ENCODE data around the gene HBA1. TPM values are rescaled to one million over a fixed set of nuclear protein-coding genes. Genes with fewer than 3 reads are reported as not detected.
"Not testable (repeated sequence)": the region's sequence is repeated elsewhere in the genome, so short reads cannot be mapped to it uniquely, and the experiment has no call there.

The HBA1 gene
- total RNA-seq, 1 experiment from 2014 or later = not detected

DNA sequence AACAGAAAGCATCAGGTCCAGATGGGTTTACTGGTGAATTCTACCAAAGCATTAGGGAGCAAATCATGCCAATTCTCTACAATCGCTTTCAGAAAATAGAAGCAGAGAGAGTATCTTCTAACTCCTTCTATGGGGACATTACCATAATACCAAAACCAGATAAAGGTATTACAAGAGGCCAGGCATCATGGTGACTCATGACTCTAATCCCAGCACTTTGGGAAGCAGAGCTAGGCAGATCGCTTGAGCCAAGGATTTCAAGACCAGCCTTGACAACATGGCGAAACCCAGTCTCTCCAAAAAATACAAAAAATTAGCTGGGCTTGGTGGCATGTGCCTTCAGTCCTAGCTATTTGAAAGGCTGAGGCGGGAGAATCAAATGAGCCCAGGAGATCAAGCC is 26.8 kb downstream of the HBA1 start:
- DNase-seq (ENCODE audit: low read depth) = no peak

DNA sequence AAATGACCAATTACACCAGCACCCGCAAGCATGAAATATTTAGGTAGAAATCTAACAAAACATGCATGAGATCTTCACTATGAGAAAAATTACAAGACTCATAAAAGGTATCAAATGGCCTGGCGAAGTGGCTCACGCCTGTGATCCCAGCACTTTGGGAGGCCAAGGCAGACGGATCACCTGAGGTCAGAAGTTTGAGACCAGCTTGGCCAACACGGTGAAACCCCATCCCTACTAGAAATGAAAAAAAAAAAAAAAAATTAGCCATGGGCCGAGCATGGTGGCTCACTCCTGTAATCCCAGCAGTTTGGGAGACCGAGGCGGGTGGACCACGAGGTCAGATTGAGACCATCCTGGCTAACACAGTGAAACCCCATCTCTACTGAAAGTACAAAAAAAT is 27.6 kb downstream of the HBA1 start:
- not testable (repeated sequence) for DNase-seq (ENCODE audit: low read depth)

DNA sequence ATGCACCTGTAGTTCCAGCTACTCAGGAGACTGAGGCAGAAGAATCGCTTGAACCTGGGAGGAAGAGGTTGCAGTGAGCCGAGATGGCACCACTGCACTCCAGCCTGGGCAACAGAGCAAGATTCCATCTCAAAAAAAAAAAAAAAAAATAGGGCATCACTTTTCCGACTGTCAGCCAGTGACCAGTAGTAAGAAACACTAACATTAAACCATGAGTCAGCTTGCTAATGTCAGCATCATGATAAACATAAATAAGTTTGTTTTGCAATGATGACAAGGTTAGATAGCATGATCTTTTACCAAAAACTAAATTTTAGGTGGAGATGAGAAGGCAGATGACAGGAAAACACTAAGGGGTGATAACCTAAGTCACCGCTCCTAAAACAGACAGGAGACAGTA is 32.9 kb downstream of the HBA1 start:
- not testable (repeated sequence) for DNase-seq (ENCODE audit: low read depth)

DNA sequence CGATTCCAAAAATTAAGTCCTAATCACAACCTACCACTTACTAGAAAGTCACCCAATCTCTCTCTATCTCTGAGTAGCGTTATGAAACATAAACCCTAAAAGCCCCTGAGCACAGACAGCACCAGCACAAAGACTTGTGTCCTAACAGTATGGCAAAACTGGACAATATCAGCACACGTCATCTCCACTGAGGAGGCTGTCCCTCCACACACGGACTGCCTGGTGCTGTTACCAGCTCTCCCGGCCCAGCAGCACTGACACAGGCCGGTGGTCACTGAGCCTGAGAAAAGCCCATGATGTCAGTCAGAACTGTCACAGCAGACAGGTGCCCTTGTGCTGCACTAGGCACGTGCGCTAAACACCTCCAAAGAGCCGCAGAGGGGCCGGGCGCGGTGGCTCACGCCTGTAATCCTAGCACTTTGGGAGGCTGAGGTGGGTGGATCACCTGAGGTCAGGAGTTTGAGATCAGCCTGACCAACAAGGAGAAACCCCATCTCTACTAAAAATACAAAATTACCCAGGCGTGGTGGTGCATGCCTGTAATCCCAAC is 35.2 kb downstream of the HBA1 start:
- DNase-seq (ENCODE audit: low read depth) = not testable (repeated sequence)

DNA sequence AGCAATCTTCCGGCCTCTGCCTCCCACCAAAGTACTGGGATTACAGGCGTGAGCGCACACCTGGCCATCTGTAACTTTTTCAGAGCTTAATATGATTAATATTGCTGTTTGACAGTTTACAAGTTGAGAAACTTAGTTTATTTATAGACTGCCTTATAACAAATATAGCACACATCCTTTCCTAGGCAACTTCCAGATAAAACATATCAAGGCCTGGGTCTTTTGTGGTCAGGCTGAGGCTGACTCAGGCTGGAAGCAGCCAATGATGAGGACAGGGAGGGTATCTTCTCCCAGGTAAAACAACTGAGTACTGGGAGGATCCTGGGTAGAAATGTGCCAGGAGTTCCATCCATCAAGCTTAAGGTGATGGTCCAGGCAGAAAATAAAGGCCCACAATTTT is 36.5 kb downstream of the HBA1 start:
- DNase-seq (ENCODE audit: low read depth) = no peak

DNA sequence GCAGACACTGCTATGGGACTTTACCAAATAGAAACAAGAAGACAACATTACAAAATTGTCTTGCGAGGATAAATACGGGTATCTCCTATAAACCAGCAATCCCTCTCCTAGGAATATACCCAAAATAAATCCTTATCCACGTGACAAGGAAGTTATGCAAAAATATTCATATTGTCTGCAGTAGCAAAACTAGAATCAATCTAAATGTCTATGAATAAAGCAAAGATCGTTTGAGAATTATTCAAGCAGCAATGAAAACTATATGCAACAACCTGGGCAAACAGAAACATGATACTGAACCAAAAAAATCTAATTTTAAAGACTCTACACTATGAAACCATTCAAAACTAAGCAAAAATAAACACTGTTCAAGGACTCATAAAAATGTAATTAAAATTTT is 43.5 kb downstream of the HBA1 start:
- no peak for DNase-seq (ENCODE audit: low read depth)

Other genes with a start within 250 kb of the HBA1 start
- 3.2 and 10.8 TPM in 2 replicates for gene POLR3K, start 123.1 kb upstream of the HBA1 start, total RNA-seq (2014; rRNA removed; shearing (Covaris generic))
- gene SNRNP25, start 122.9 kb upstream of the HBA1 start, total RNA-seq (2014; rRNA removed; shearing (Covaris generic)) = 24.3 and 30.8 TPM in 2 replicates
- 4.7 and 9.3 TPM in 2 replicates for gene RHBDF1, start 104.0 kb upstream of the HBA1 start, total RNA-seq (2014; rRNA removed; shearing (Covaris generic))
- 55.8 and 72.2 TPM in 2 replicates for gene MPG, start 98.5 kb upstream of the HBA1 start, total RNA-seq (2014; rRNA removed; shearing (Covaris generic))
- gene NPRL3, start 38.0 kb upstream of the HBA1 start, total RNA-seq (2014; rRNA removed; shearing (Covaris generic)) = 2.6 and 3.3 TPM in 2 replicates
- gene HBZ, start 24.0 kb upstream of the HBA1 start, total RNA-seq (2014; rRNA removed; shearing (Covaris generic)) = not detected in 2 replicates
- gene HBM, start 10.7 kb upstream of the HBA1 start, total RNA-seq (2014; rRNA removed; shearing (Covaris generic)) = not detected in 2 replicates
- gene HBA2, start 3.8 kb upstream of the HBA1 start, total RNA-seq (2014; rRNA removed; shearing (Covaris generic)) = 3.5 TPM in 1 of 2 replicates, not detected in the other
- not detected in 2 replicates for gene HBQ1, start 3.8 kb downstream of the HBA1 start, total RNA-seq (2014; rRNA removed; shearing (Covaris generic))
- gene LUC7L, start 52.8 kb downstream of the HBA1 start, total RNA-seq (2014; rRNA removed; shearing (Covaris generic)) = 35.5 and 42.3 TPM in 2 replicates
- gene FAM234A, start 58.1 kb downstream of the HBA1 start, total RNA-seq (2014; rRNA removed; shearing (Covaris generic)) = 25.8 and 29.1 TPM in 2 replicates
- gene RGS11, start 99.3 kb downstream of the HBA1 start, total RNA-seq (2014; rRNA removed; shearing (Covaris generic)) = 0.06 TPM in 1 of 2 replicates, not detected in the other
- gene ARHGDIG, start 103.9 kb downstream of the HBA1 start, total RNA-seq (2014; rRNA removed; shearing (Covaris generic)) = not detected in 2 replicates
- 0.46 TPM in 1 of 2 replicates, not detected in the other for gene PDIA2, start 106.5 kb downstream of the HBA1 start, total RNA-seq (2014; rRNA removed; shearing (Covaris generic))
- 18.1 and 19.3 TPM in 2 replicates for gene AXIN1, start 176.0 kb downstream of the HBA1 start, total RNA-seq (2014; rRNA removed; shearing (Covaris generic))
- gene MRPL28, start 193.9 kb downstream of the HBA1 start, total RNA-seq (2014; rRNA removed; shearing (Covaris generic)) = 128 and 141 TPM in 2 replicates
- gene PGAP6, start 205.3 kb downstream of the HBA1 start, total RNA-seq (2014; rRNA removed; shearing (Covaris generic)) = 12.1 and 22.1 TPM in 2 replicates
- gene NME4, start 220.5 kb downstream of the HBA1 start, total RNA-seq (2014; rRNA removed; shearing (Covaris generic)) = 35.6 and 39.9 TPM in 2 replicates
- 1.3 and 4.2 TPM in 2 replicates for gene DECR2, start 225.2 kb downstream of the HBA1 start, total RNA-seq (2014; rRNA removed; shearing (Covaris generic))
- gene RAB11FIP3, start 249.0 kb downstream of the HBA1 start, total RNA-seq (2014; rRNA removed; shearing (Covaris generic)) = 6.2 and 10.4 TPM in 2 replicates

All from Daoy (cell line).